Measurements from ENCODE around the gene ST3GAL2. TPM values are rescaled to one million over a fixed set of nuclear protein-coding genes. Genes with fewer than 3 reads are reported as not detected.

The ST3GAL2 gene
- total RNA-seq, 1 donor from 2014 or later = 52.3 TPM

GRCh38 chr16:70468776-70469525 lies 30.1 kb upstream of the ST3GAL2 start:
- Histone ChIP-seq H3K9me3 (no peaks in the 10 kb centered on the region), H3K4me3 (no peak overlapping the region), H3K27ac (no peak overlapping the region), H3K4me1 (no peaks in the 10 kb centered on the region), H3K27me3 (no peaks in the 10 kb centered on the region), H3K36me3 (peaks cover 30 to 51% of the 10 kb centered on the region in 2 donors)
- intact Hi-C loops (cut with DNase I) = no loop called here
- TF ChIP-seq CTCF (IDR thresholded peaks at IDR 0.05) = no peak
- no peak for DNase-seq (ENCODE audit: low spot score in 2 of 2)

DNA sequence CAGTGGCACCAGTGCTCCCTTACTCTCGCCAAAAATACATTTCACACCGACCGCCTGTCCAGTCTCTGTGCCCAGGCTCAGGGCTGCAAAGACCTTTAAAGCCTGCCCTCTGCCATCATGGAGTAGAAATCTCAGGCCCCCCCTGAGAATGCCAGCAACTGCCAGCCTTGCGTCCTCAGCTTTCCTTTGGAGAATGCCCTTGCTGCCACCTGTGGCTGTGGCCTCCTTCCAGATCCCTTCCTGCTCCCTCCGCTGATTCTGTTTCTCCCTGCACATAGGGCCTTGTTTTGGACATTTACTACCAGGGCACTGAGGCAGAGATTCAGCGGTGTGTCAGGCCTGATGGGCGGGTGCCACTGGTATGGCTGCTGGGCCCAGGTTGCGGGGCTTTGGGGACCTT lies 28.7 kb upstream of the ST3GAL2 start:
- intact Hi-C loops (cut with DNase I) = no loop called here
- TF ChIP-seq CTCF (IDR thresholded peaks at IDR 0.05) = no peak
- no peaks in the 10 kb centered on the region for H3K27me3 ChIP-seq
- no peak for DNase-seq (ENCODE audit: low spot score in 2 of 2)
- no peak overlapping the region for H3K27ac ChIP-seq
- no peaks in the 10 kb centered on the region for H3K4me1 ChIP-seq
- H3K9me3 ChIP-seq = no peaks in the 10 kb centered on the region
- H3K36me3 ChIP-seq = peaks cover 28 to 45% of the 10 kb centered on the region in 2 donors
- H3K4me3 ChIP-seq = no peak overlapping the region

- Histone ChIP-seq H3K27me3 (no peaks in the 10 kb centered on the region), H3K27ac (no peak overlapping the region), H3K4me3 (no peak overlapping the region), H3K36me3 (peaks cover 28 to 40% of the 10 kb centered on the region in 2 donors), H3K4me1 (no peaks in the 10 kb centered on the region), H3K9me3 (no peaks in the 10 kb centered on the region)
- TF ChIP-seq CTCF (IDR thresholded peaks at IDR 0.05) = no peak
- DNase-seq (ENCODE audit: low spot score in 2 of 2) = no peak
- intact Hi-C loops (cut with DNase I) = no loop called here
Observed at GRCh38 chr16:70467113-70467512, 28.2 kb upstream of the ST3GAL2 start.

DNA sequence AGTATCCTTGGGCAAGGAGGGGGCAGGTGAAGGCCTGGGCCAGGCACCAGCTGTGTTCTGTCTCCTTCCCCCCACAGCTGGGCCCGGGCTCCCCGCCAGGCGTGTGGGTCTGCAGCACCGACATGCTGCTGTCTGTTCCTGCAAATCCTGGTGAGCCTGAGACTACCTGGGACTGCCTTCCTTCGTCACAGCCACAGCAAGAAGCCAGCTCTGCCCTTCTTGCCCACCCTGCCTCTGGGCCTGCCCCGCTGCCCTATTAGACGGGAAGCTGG lies 27.8 kb upstream of the ST3GAL2 start:
- DNase-seq (ENCODE audit: low spot score in 2 of 2) = no peak
- intact Hi-C loops (cut with DNase I) = no loop called here
- Histone ChIP-seq H3K36me3 (peaks cover 28 to 40% of the 10 kb centered on the region in 2 donors), H3K9me3 (no peaks in the 10 kb centered on the region), H3K27ac (no peak overlapping the region), H3K4me3 (no peak overlapping the region), H3K4me1 (no peaks in the 10 kb centered on the region), H3K27me3 (no peaks in the 10 kb centered on the region)
- no peak for TF ChIP-seq CTCF (IDR thresholded peaks at IDR 0.05)

DNA sequence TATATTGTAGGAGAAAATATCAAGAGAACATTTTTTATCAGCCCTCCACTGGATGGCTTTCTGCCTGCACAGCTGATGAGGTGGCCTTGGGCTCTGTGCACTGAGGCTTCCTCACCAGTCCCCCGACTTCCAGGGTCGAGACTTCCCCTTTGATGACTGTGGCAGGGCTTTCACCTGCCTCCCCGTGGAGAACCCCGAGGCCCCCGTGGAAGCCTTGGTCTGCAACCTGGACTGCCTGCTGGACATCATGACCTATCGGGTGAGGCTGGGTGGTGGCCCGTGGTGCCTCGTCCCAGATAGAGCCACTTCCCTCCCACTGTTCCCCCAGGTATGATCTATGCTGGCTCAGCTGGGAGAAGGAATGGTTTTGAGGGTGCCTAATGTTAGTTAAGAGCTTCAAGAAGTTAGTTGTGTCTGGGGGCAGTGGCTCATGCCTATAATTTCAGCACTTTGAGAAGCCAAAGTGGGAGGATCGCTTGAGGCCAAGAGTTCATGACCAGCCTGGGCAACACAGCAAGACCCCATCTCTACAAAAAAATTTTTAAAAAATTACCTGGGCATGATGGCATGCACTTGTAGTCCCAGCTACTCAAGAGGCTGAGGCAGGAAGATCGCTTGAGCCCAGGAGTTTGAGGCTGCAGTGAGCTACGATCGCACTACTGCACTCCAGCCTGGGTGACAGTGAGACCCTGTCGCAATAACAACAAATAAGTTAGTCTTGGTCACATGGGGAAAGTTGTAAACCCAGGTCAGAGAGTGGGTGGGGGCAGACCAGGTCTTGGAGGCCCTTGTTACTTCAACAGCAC lies 27.3 kb upstream of the ST3GAL2 start:
- Histone ChIP-seq H3K36me3 (peaks cover 28 to 39% of the 10 kb centered on the region in 2 donors), H3K9me3 (no peaks in the 10 kb centered on the region), H3K4me3 (no peak overlapping the region), H3K27me3 (no peaks in the 10 kb centered on the region), H3K4me1 (no peaks in the 10 kb centered on the region), H3K27ac (no peak overlapping the region)
- no peak for DNase-seq (ENCODE audit: low spot score in 2 of 2)
- intact Hi-C loops (cut with DNase I) = no loop called here
- TF ChIP-seq CTCF (IDR thresholded peaks at IDR 0.05) = no peak
